ENCODE measurements around the gene IL3RA.

Gene IL3RA

GRCh38 chrX:1411326-1411725 is 74.7 kb downstream of the IL3RA start:
- DNase-seq (ENCODE audit: low spot score), result no peak
- no peak for TF ChIP-seq CTCF (IDR thresholded peaks at IDR 0.05; ENCODE audit: extremely low read depth, missing control alignments)

- no peak for TF ChIP-seq CTCF (IDR thresholded peaks at IDR 0.05; ENCODE audit: extremely low read depth, missing control alignments)
- no peak for DNase-seq (ENCODE audit: low spot score)
Measured at GRCh38 chrX:1412551-1413161, 76.1 kb downstream of the IL3RA start.

GRCh38 chrX:1416327-1416784 is 79.8 kb downstream of the IL3RA start:
- no peak for DNase-seq (ENCODE audit: low spot score)
- TF ChIP-seq CTCF (IDR thresholded peaks at IDR 0.05; ENCODE audit: extremely low read depth, missing control alignments), result no peak

GRCh38 chrX:1416965-1417760 is 80.6 kb downstream of the IL3RA start:
- no peak for DNase-seq (ENCODE audit: low spot score)
- TF ChIP-seq CTCF (IDR thresholded peaks at IDR 0.05; ENCODE audit: extremely low read depth, missing control alignments), result no peak

- DNase-seq (ENCODE audit: low spot score), result no peak
- TF ChIP-seq CTCF (IDR thresholded peaks at IDR 0.05; ENCODE audit: extremely low read depth, missing control alignments), result no peak
Measured at GRCh38 chrX:1417921-1418771, 81.6 kb downstream of the IL3RA start.

DNA sequence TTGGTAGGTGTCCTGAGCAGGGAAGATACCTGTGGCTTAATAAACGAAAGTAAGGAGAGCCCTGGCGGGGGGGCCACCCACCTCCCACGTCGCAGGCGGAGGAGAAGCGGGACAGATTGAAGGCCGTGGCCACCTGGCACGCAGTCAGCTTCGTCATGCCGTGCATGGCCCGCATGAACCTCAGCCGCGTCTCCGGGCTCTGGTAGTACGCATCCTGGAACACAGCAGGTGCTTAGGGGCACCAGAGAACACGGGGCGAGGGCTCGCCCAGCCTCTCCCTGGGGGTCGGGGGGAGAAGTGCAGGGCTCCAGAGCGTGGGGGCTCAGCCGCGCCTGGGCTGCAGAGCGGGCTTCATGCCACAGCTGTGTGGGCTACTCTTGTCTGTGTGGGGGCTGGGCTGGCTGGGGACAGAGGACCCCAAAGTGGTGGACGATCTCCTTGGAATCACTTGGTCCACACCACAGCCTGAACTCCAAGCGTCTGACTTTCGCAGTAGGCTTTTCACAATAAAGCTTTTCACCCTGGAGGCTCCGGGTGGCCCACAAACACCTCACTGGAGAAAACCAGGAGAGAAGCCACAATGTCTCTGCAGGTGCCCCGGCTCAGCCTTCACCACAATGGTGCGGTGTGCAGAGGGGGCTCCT is 82.4 kb downstream of the IL3RA start:
- DNase-seq (ENCODE audit: low spot score), result no peak
- no peak for TF ChIP-seq CTCF (IDR thresholded peaks at IDR 0.05; ENCODE audit: extremely low read depth, missing control alignments)
